HG02763 (cell line): ENCODE measurements around the gene TMEM219.
"Not testable (repeated sequence)": the region's sequence is repeated elsewhere in the genome, so short reads cannot be mapped to it uniquely, and the experiment has no call there.

ENCODE experiments used
- ATAC-seq: cut with Tn5 transposase; IDR thresholded peaks from one replicate; pipeline ENCODE4 v1.9.1; 2021; ENCODE audit warnings: mild to moderate bottlenecking, moderate library complexity; ENCODE audit not compliant: unreplicated experiment

Gene TMEM219, protein sequence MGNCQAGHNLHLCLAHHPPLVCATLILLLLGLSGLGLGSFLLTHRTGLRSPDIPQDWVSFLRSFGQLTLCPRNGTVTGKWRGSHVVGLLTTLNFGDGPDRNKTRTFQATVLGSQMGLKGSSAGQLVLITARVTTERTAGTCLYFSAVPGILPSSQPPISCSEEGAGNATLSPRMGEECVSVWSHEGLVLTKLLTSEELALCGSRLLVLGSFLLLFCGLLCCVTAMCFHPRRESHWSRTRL

DNA sequence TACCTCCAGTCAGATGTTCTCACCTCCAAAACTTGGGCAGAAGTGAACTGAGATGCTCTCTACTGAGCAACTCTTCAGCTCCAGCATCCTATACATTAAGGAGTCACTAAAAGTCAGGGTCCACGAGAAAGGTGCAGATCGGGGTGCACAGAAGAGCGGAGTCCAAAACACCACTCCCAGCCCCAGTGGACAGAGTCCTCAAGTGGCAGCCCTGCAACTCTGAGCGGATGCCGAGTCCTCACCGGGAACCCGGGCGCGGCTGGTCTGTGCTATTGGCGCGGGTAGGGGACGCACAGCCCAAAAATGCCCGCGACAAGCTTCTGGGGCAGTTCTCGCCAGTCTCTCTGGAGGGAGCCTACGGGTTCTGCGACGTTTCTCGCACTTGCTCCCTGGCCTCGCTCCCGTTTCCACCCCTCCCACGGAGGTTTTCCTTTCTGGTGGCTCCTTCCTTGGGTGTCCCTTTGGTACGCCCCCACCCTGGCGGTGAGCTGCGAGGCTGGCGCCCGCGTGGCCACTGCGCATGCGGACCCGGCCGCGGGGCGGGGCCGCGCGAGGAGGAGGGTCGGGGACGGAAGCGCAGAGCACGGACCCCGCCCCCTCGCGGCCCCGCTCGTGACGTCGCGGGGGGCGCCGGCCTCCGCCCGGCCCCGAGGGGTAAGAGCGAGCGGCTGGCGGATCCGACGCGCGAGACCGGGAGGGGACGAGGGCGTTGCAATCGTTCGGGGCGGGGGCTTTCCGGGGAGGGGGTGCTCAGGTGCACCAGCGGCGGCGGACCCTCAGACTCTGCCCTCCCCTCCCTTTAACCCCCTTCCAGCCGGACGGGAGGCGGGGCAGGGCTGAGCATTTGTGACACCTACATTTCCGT, at the start of gene TMEM219:
TSS of gene TMEM219 (plus strand) at position 601 of the 865 bp plus-strand sequence. CDS start 1,065 bp downstream, outside the sequence.
- peak; percentile 89 for ATAC-seq

DNA sequence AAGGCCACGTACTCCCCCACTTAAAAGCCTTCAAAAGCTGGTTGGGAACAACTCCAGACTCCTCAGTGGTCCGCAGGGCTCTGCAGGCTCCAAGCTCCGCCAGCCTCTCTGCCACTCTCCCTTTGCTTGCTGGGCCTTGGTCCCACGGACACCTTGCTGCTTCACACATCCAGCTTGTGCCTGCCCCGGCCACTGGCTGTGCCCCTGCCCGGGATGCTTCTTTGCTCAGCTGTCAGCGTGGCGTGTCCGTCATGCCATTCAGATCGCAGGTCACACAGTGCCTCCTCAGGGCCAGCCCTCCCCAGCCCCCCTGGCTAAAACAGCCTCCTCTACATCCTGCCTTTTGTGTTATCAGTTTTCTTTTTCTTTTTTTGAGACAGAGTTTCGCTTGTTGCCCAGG, 49.8 kb upstream of the TMEM219 start:
- no peak for ATAC-seq

DNA sequence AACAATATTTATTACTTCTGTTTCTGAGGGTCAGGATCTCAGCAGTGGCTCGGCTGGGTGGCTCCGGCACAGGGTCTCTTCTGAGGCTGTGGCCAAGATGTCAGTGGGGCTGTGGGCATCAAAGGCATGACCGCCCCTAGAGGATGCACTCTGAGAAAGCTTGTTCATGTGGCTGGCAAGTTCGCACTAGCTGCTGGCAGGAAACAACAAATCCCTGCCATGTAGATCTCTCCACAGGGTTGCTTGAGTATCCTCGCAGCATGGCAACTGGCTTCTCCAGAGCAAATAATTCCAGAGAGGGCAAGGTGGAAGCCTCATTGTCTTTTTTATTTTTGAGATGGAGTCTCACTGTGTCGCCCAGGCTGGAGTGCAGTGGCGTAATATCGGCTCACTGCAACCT, 48.4 kb upstream of the TMEM219 start:
- no peak for ATAC-seq

GRCh38 chr16:29915590-29916247, 46.2 kb upstream of the TMEM219 start:
- no peak for ATAC-seq

DNA sequence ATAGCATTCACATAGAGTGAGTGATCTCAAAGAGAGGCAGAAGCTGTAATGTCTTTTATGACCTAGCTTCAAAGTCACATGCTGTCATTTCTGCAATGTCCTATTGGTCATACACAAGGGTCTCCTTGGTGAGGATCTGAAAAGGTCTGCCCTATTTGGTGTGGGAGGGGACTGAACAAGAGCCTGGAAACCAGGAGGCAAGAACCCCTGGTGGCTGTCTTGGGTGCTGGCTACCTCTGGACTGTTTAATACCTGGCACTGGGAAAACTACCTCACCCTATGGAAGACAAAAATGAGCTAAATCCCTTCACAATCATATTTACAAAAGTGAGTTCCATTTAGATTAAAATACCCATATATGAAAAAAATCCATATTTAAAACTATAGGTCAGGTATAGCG, 44.9 kb upstream of the TMEM219 start:
- no peak for ATAC-seq

GRCh38 chr16:29920288-29921033, 41.4 kb upstream of the TMEM219 start:
- no peak for ATAC-seq

DNA sequence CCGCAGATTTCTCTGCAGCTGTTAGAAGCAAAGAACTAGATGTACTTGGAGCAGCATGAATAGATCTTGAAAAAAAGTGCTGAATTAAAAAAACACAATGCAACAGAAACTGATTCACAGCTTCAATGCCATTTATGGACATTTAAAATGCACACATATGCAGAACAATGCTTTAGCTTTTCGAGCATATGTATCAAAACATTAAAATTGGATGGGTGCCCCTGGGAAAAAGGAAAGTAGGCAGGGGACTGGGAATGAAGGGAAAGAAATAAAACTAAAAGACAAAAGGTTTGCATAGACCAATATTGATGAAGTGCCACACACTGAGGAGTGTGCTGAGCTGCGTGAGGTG, 40.9 kb upstream of the TMEM219 start:
- no peak for ATAC-seq

DNA sequence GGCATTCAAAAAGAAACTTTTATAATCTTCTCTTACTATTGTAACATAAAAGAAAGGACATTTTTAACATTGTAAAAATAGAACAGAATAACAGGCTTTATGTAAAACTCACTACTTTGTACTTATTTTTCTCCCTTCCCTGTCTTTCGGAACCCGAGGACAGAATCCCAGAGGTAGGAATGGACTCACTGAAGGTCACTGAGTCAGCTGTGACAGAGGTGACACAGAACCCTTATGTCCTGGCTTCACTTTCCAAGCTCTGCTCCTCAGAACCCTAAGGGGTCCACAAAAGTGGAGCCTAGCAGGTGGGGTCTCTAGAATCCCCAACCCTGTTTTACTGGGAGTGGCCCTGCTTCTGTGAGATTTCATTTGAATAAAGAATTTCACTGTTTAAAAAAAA, 39.6 kb upstream of the TMEM219 start:
- ATAC-seq = no peak

GRCh38 chr16:29922986-29923501, 38.8 kb upstream of the TMEM219 start:
- ATAC-seq = no peak

DNA sequence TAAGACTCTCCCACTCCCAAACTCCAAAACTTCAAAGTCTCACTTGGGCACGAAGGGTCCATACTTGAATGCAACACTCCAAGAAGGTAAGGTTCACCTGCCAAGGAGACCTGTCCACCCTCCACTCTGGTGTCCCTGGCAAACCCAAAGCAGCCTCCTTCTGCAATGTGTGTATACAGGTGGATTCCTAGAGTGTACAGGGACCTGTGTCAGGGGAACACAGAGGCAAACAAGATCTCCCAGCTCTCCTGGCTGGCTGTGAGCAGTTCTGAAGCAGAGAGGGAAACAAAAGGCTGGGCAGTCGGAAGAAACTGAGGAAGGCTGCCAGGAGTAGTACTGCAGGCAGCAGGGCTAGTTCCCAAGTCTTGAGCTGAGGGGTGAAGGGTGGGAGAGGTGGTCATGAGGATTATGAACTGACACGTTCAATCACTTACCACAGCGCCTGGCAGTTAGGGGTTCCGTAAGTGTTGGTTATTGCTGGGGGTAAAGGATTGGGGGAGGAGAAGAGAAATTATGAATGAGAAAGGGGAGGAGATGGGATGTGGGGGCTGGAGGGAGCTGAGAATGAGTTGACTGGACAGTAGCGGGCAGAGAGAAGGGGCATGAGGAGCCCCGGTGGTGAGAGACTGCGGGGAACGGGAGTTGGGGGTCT, 36.6 kb upstream of the TMEM219 start:
- no peak for ATAC-seq

GRCh38 chr16:29925781-29926710, 35.8 kb upstream of the TMEM219 start, which contains the start of gene KCTD13:
Gene KCTD13, minus strand, starts transcription at chr16:29926226. Its CDS starts 193 bp downstream, at chr16:29926033.
- peak; percentile 86 for ATAC-seq

GRCh38 chr16:29926711-29927052, 35.2 kb upstream of the TMEM219 start:
- ATAC-seq = no peak

DNA sequence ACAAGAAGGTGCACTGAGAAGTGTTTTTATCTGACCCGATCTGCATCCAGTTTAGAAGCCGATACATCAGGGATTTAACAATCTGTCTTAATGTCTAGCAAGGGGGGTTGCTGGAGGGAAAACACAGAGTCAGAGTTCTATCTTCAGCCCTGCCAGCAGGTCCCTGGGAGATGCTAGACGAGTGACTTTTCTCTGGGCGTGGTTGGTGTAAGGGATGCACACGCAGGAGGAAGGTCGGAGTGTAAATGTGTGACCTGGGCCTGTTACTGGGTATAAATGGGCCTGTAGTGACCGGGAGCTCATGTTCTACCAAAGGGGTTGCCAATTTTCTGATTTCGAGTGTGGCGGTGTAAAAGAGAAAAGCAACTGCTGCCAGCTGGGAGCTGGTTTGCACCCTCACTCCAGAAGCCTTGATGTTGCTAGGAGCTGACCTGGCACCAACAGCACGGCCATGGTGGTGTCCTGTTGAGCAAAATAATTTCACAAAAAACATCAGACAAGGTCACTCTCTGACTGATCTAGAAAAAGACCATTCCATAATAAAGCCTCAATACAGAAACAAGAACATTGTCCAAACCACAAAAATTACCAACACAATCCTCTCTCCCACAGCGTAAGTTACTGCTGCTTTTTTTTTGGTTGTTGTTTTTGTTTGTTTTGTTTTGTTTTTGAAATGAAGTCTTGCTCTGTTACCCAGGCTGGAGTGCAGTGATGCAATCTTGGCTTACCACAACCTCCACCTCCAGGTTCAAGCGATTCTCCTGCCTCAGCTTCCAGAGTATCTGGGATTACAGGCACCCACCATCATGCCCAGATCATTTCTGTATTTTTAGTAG, 34.6 kb upstream of the TMEM219 start:
- no peak for ATAC-seq

- ATAC-seq = not testable (repeated sequence)
These were observed 30.1 kb upstream of the TMEM219 start for GRCh38 chr16:29931750-29932149.

- ATAC-seq = no peak
These were observed 21.2 kb upstream of the TMEM219 start for GRCh38 chr16:29940656-29941055.

DNA sequence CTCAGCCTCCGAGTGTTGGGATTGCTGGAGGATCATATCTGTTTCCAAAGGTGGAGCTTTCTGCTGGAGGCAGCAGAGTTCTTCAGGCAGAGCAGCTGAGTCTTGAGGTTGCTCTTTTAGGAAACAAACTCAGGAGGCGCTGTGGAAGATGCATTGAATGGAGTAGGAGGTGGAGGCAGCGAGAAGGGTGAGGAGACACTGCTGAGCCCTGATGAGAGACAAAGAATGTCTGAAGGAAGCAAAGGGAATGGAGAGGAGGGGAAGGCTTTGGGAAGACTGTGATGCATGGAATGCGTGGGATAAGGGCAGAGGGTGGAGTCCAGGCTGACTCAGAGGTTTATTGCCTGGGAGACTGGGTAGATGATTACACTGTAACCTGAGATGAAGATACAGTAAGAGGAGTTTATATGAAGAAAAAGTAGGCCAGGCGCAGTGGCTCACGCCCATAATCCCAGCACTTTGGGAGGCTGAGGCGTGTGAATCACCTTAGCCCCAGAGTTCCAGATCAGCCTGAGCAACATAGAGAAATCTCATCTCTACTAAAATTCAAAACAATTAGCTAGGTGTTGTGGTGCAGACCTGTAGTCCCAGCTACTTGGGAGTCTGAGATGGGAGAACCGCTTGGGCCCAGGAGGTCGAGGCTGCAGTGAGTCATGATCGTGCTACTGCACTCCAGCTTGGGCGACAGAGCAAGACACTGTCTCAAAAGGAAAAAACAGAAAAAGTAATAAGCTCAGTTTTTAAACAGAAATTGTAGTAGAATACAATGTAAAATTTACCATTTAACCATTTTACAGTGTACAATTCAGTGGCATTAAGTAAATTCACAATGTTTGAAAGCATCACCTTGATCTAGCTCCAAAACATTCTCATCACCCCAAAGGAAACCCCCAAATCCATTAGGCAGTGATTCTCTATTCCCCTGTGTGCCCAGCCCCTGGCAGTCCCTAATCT, 17.8 kb upstream of the TMEM219 start:
- no peak for ATAC-seq

DNA sequence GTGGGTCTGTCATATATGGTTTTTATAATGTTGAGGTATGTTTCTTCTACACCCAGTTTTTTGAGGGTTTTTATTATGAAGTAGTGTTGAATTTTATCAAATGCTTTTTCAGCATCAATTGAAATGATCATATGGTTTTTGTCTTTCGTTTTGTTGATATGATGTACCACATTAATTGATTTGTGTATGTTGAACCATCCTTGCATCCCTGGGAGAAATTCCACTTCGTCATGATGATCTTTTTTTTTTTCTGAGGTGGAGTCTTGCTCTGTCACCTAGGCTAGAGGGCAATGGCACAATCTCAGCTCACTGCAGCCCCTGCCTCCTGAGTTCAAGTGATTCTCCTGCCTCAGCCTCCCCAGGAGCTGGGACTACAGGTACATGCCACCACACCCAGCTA, 14.0 kb upstream of the TMEM219 start:
- no peak for ATAC-seq
